Dedifferentiated amniotic fluid mesenchymal stem cell (primary cell): Measurements from ENCODE around the gene GLB1L2.

ENCODE experiments used
- DNase-seq: peaks from one replicate; pipeline ENCODE4 v3.0.0-alpha.2; 2016; ENCODE audit errors: extremely low spot score

GLB1L2 gene

GRCh38 chr11:134386945-134387344 lies 55.2 kb downstream of the GLB1L2 start:
- DNase-seq = no peak

DNA sequence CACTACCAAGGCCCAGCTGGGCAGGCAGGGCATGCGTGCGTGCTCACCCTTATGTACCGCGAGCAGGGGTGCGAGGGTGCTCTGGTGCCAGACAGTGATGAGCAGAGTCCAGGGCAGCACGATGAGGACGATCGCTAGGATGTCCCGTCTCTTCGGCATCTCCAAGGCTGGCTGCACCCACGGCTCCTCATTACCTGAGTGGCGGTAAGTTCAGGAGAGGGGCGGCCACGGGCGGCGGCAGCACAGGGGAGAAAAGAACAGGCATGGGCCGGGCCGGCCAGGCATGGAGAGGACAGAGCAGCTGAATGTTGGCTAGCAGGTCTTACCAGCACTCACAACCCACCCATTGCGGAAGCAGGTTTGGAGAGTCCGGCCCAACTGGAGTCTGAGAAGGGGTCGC lies 55.7 kb downstream of the GLB1L2 start:
- DNase-seq = no peak

DNA sequence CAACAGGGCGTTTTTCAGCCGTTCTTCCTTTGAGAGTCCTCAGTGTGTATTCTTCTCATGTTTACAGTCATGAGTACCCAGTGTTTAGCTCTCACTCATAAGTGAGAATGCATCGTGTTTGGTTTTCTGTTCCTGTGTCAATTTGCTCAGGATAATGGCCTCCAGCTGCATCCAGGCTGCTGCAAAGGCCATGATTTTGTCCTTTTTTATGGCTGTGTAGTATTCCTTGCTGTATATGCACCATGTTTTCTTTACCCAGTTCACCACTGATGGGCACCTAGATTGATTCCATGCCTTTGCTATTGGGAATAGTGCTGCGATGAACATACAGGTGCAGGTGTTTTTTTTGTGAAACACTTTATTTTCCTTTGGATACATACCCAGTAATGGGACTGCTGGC lies 56.8 kb downstream of the GLB1L2 start:
- DNase-seq = no peak

DNA sequence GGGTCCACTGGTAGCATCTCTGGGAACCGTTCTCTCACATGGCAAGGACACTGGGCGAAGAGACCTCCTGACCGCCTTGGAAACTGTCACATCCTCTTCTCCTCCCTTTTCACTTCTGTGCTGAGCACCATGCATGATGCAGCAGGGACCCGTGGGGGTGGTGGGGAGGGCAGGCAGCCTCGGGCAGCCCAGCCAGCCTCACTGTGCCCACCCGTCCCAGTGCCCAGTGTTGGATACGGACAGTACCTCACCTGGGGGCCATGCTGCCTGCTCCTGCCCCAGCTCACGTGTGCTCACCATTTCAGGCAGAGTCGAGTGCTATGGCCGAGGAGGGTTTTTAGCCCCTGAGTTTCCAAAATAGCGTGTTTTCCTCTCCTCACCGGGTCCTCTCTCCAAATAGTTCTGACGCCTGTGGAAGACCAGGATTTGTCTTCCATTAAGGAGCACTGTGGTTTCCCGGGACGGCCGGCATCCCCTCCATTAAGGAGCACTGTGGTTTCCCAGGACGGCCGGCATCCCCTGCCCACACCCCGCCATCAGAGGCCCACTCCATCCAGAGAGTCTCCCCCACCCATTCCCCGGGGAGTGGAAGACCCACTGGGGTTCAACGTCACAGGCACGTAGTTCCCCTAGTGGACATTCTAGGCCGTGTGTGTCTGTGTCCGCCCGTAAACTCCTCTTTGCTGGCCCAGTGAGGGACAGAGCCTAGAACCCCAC lies 57.8 kb downstream of the GLB1L2 start:
- DNase-seq = no peak

DNA sequence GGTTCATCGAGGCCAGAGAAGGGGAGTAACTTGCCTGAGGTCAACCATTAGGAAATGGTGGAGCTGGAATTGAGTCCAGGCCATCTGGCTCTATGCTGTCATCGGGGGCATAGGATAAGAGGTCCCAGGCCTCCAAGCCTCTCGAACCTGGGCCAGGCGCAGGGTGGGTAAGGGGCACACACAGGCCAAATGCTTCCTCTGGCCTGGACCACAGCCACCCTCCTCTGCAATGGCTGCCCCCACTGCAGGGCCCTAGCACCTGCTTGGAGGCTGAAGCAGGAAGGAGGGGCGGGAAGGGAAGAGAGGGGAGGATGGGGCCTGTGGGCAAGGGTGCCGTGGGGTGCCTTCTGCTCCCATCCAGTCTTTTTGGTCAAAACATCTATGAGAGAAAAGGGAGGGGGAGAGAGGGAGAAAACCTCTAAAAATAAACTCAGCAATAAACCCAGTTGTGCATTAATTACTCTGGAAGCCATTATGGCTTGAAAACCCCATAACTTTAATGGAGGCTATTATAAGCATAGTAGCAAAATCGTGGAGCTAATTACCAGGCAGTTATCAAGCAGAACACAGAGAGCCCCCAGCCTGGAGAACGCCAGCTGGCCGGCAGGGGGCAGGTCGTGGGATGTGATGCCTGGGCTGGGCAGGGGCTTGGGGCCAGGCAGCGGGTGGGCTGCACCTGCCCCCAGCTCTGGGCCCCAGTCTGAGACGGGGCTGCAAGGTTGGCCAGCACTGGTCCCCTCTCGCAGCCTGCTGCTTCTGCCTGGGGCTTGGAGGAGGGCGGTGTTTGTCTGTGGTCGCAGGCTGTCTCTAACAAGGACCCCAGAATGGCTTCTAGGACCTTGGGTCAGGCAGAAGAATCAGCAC lies 59.1 kb downstream of the GLB1L2 start:
- DNase-seq = no peak

DNA sequence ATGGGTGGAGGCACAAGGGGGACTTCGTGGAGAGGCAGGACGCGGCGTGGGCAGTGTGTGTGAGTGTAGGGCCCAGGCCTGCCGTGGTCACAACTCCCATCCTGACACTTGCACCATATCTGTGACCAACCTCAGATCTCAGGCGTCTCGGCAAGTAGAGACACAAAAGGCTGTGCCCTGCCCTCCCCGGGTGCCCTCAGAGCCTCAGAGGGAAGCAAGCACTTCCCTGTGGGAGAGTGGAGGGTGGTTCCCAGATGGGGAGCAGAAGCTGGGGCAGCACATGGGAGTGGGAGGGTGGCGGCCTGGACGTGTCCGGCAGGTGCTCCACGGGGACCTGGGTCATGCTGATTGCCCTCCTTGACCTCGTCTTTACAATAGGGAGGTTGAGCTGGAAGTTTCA lies 59.9 kb downstream of the GLB1L2 start:
- DNase-seq = no peak

- no peak for DNase-seq
These were observed 61.3 kb downstream of the GLB1L2 start for GRCh38 chr11:134392953-134393615.

- DNase-seq = no peak
These were observed 61.9 kb downstream of the GLB1L2 start for GRCh38 chr11:134393638-134394037.

GRCh38 chr11:134394311-134394710 lies 62.5 kb downstream of the GLB1L2 start:
- DNase-seq = no peak

- DNase-seq = no peak
These were observed 63.2 kb downstream of the GLB1L2 start for GRCh38 chr11:134395002-134395401.

GRCh38 chr11:134397304-134398078 lies 65.7 kb downstream of the GLB1L2 start:
- no peak for DNase-seq

- DNase-seq = no peak
These were observed 66.3 kb downstream of the GLB1L2 start for GRCh38 chr11:134398079-134398444.

GRCh38 chr11:134398644-134399292 lies 67.0 kb downstream of the GLB1L2 start:
- no peak for DNase-seq

- no peak for DNase-seq
These were observed 67.5 kb downstream of the GLB1L2 start for GRCh38 chr11:134399293-134399654.

DNA sequence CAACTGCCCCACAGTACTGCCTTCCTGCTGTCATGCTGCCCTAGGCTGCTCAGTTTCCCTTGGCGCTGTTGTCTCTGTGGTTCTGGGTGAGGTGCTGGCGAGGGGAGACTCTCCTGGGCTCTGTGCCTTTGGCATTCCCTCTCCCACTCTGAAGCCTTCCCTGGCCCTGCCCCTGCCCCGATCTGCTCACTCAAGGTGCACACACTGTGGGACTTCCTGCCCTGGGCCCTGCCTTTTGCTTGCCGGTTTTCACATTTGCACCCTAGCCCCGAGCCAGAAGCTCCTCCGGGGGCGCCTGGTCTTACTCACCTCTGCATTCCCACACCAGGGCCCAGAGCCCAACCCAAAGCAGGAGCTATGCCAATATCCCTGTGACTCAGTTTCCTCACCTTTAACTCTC lies 68.2 kb downstream of the GLB1L2 start:
- no peak for DNase-seq

- no peak for DNase-seq
These were observed 70.3 kb downstream of the GLB1L2 start for GRCh38 chr11:134401825-134402809.

DNA sequence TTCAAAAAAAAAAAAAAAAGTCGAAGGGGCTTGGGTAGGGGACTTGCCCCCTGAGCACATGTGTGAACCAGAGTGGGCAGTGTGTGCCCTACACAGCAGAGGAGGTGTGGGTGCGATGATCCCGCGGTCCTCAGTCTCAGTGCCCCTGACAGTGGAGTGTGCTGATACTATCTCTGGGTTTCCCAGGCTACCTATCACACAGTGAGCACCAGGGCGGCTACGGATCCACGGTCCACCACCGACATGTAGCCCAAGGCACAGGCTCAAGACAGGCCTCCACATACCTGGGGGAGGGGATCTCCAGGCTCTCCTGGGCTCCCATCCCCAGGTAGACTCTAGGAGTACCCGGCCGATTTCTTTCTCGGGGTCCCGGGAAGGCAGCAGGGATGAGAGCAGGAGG lies 71.1 kb downstream of the GLB1L2 start:
- DNase-seq = no peak

DNA sequence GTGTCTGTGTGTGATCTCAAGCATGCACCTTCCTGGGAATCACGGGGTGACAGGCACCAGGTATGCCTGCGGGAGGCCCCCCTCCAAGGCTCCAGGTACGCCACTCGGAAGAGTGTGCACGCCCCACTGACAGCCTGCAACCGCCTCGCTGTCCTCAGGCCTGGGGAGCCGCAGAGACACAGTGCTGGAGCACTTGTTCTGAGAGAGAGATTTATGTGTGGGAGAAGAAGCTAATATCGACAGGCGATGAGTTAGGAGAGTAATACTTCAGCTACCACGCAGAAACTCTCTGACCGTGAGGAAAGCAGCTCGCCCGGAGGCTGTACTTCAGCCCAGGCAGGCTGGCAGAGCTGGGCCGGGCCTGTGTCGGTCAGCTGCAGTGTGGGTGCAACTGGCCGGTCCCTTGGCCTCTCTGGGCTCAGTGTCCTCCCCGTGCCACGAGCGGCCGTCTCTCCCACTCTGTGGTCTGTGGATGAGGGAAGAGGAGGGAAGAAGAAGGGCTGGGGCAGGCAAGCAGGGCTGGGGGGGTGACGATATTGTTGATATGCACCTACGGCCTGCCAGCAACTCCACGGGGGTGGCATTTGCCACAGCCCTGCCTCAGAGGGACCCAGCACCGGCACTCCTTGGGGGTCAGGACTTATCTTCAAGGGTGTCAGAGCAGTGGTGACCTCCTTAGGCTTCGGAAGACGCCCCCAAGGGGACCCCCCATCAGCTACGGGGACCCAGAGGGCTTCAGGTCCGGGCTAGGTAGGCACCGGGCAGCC lies 73.0 kb downstream of the GLB1L2 start:
- no peak for DNase-seq

DNA sequence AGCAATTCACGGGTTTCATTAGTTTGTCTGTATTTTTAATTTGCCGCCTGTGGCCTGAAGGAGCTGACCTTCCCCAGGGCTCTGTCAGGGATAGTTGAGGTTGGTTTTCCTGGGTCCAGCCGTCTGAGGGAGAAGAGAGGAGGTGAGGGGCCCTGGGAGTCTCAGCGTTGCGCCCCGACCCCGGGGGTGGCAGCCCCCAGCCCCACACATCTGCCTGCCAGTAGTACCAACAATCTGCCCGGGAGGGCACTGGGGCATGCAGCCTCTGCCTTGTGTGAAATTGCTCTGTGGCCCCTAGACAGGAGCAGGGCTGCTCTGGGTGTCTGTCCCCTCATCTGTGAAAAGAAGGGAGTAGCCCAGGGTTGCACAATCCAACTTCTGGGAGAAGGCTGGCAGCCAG lies 73.6 kb downstream of the GLB1L2 start:
- DNase-seq = no peak

DNA sequence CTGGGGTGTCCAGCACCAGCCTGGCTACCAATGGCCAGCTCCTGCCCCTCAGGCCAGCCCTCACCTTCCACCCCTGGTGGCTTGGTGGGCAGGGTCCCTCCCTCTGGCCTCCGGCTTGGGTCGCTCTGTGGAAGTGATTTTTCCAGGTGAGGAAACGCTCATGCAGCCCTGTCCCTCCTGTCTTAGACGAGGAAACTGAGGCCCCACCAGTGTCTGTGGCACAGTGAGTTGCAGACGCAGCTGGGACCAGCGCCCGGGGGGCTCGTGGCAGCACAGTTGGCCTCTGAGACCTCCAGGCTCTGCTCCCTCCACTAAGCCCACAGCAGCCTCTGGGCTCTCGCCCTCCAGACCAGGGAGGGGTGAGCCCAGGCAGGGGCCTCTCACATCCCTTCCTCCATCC lies 74.1 kb downstream of the GLB1L2 start:
- no peak for DNase-seq
